COR-L47 (cell line): ENCODE measurements around the gene ZBTB8OS.
"Not testable (repeated sequence)": the region's sequence is repeated elsewhere in the genome, so short reads cannot be mapped to it uniquely, and the experiment has no call there.

Source experiments
- DNase-seq: peaks from one replicate; lab custom pipeline; 2025; lab: John Stamatoyannopoulos, UW

Gene ZBTB8OS

GRCh38 chr1:32650752-32651460 lies 556 bp upstream of the ZBTB8OS start, which contains the start of gene RBBP4:
TSS of gene RBBP4 (plus strand) at chr1:32651208. CDS start at chr1:32651307, 99 bp downstream.
- DNase-seq = peak; percentile 97

GRCh38 chr1:32647308-32648134 lies 2.8 kb downstream of the ZBTB8OS start:
- DNase-seq = no peak

GRCh38 chr1:32644426-32644825 lies 5.9 kb downstream of the ZBTB8OS start:
- no peak for DNase-seq

DNA sequence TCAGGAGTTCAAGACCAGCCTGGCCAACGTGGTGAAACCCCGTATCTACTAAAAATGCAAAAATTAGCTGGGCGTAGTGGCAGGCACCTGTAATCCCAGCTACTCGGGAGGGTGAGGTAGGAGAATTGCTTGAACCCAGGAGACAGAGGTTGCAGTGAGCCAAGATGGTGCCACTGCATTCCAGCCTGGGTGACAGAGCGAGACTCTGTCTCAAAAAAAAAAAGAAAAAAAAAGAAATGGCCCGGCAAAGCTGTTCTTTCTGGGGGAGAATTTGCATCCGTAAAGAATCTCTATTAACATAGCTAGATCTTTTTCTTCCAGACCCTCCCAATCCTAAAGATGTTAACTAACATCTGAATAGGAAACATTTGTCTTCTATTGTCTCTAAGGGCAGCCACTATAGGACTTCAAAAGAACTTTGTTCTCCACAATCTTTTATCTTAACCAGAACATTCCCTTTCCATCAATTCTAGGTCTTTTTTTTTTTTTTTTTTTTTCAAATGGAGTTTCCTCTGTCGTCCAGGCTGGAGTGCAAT lies 8.0 kb downstream of the ZBTB8OS start:
- not testable (repeated sequence) for DNase-seq

GRCh38 chr1:32639489-32640075 lies 10.8 kb downstream of the ZBTB8OS start:
- no peak for DNase-seq

DNA sequence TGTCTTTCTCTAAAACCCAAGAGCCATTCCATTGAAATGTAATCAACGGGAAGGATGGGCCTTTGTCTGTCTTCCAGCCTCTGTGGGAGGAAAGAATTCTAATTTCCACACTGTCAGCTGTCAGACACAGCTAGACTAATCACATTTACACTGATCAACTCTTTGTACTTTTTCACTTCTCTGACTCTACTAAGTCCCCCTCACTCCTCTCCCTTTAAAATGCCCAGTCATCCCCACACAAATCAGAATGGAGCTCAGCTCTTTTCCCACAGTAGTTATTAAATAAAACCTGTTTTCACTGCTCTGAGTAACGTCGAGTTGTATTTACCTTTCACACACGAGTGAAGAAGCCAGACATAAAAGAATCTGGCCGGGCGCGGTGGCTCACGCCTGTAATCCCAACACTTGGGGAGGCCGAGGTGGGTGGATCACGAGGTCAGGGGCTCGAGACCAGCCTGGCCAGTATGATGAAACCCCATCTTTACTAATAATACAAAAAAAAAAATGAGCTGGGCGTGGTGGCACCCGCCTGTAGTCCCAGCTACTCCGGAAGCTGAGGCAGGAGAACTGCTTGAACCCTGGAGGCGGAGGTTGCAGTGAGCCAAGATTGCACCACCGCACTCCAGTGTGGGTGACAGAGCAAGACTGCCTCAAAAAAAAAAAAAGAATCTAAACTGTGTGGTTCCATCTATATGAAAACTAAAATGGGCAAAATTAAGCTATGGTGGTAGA lies 13.3 kb downstream of the ZBTB8OS start:
- DNase-seq = no peak

- no peak for DNase-seq
These were observed 14.7 kb downstream of the ZBTB8OS start for GRCh38 chr1:32635508-32636277.

- DNase-seq = no peak
These were observed 17.5 kb downstream of the ZBTB8OS start for GRCh38 chr1:32632829-32633228.

DNA sequence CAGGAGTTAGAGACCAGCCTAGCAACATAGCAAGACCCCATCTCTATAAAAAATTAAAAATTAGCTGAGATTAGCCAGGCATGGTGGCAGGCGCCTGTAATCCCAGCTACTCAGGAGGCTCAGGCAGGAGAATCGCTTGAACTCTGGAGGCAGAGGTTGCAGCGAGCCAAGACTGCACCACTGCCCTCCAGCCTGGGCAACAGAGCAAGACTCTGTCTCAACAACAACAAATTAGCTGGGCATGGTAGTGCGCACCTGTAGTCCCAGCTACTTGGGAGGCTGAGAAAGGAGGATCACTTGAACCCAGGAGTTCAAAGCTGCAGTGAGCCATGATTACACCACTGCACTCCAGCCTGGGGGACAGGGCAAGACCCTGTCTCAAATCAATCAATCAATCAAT lies 20.2 kb downstream of the ZBTB8OS start:
- not testable (repeated sequence) for DNase-seq

GRCh38 chr1:32627596-32628162 lies 22.7 kb downstream of the ZBTB8OS start:
- DNase-seq = no peak

DNA sequence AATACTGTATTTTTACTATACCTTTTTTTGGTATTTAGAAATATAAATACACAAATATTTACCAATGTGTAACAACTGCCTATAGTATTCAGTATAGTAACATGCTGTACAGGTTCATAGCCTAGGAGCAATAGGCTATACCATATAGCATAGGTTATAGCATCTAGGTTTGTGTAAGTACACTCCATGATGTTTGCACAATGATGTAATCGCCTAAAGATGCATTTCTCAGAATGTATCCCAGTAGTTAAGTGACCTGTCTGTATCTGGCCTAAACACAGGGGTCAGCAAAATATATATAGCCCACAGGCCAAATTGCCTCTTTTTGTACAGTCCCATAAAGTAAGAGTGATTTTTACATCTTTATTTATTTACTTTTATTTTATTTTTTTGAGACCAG lies 24.2 kb downstream of the ZBTB8OS start:
- no peak for DNase-seq

GRCh38 chr1:32623775-32624174 lies 26.6 kb downstream of the ZBTB8OS start:
- no peak for DNase-seq

- no peak for DNase-seq
These were observed 27.3 kb downstream of the ZBTB8OS start for GRCh38 chr1:32622806-32623681.

DNA sequence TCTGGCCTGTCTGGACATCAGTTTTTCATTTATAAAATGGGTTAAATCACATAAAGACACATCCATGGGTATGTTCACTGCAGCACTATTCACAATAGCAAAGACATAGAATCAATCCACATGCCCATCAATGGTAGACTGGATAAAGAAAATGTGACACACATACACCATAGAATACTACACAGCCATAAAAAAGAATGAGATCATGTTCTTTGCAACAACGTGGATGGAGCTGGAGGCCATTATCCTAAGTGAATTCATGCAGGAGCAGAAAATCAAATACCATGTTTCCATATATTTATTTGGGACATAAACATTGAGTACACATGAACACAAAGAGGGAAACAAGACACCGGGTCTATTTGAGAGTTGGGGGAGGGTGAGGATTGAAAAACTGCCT lies 28.1 kb downstream of the ZBTB8OS start:
- DNase-seq = no peak

DNA sequence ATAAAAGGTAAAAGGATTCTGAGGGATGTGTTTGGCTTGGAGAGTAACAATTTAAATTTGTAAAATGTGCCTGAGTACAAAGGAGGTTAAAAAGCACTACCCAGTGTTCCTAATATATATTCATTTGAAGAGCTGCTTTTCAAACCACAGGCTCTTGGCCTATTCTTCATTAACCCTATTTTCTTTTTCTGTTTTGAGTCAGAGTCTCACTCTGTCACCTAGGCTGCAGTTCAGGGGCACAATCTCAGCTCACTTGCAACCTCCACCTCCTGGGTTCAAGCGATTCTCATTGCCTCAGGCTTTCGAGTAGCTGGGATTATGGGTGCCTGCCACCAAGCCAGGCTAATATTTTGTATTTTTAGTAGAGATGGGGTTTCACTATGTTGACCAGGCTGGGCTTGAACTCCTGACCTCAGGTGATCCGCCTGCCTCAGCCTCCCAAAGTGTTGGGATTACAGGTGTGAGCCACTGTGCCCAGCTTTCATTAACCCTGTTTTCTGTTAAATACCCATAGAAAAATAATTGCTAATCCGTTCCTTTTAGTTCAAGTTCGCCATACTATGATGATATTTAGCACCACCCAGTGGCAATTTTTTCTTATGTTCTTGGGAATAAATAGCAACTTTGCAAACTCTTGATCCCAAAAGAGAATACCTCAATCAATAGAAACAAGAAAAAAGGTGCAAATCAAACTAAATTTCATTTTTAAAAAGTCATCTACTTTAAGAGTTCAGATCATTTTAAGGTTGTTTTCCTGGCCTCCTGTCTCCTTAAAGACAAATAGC lies 30.5 kb downstream of the ZBTB8OS start:
- DNase-seq = no peak

DNA sequence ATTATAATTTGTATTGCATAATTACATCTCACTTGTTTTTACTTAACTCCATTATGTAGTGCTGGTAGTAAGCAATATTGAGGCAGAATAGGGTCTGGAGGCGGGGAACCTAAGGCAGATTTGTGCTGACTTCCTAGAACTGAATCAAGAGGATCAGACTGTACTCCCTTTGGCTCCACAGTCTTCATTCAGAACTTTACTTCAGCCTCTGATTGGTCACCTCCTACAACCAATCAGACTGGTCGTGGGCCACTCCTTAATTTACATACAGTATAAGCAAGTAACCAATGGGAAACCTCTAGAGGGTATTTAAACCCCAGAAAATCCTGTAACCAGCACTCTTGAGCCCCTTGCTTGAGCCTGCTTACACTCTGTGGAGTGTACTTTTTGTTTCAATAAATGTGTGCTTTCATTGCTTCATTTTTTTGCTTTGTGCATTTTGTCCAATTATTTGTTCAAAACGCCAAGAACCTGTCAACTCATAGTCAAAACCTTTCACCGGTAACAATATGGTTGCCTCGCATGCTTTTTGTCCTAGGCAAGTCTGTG lies 31.6 kb downstream of the ZBTB8OS start:
- DNase-seq = peak; percentile 4

- DNase-seq = no peak
These were observed 36.9 kb downstream of the ZBTB8OS start for GRCh38 chr1:32613472-32613871.

- DNase-seq = peak; percentile 57
These were observed 38.0 kb downstream of the ZBTB8OS start for GRCh38 chr1:32612189-32612881.
